Activated B cell treated with CpG ODN at 0.5 μM for 24 hours (primary cell): ENCODE data around the gene TNNI3K. TPM values are rescaled to one million over a fixed set of nuclear protein-coding genes. Genes with fewer than 3 reads are reported as not detected.

Source experiments
- ATAC-seq: fragments of 200-7000 bp; cut with Tn5 transposase; one replicate; pipeline ENCODE4 v1.10.0; 2021; ENCODE audit warnings: low read depth, mild to moderate bottlenecking, moderate library complexity
- CTCF ChIA-PET: fragments of 350-600 bp; sonication (Branson Sonifier 250); formaldehyde crosslinking; loops from one replicate; lab custom pipeline; 2021; ENCODE audit warnings: antibody characterized with exemption; lab: Charles Lee
- POLR2A ChIA-PET: fragments of 350-600 bp; sonication (Branson Sonifier 250); formaldehyde crosslinking; loops from one replicate; lab custom pipeline; 2021; ENCODE audit warnings: antibody characterized with exemption; lab: Charles Lee
- DNase-seq: peaks from one replicate; pipeline ENCODE4 v3.0.0; 2022
- H3K27ac Mint-ChIP-seq: one replicate; pipeline ENCODE4 v1.8.0; 2020; ENCODE audit warnings: mixed read lengths
- H3K27me3 Mint-ChIP-seq: one replicate; pipeline ENCODE4 v1.8.0; 2021; ENCODE audit warnings: mixed read lengths
- H3K36me3 Mint-ChIP-seq: one replicate; pipeline ENCODE4 v1.8.0; 2021; ENCODE audit warnings: low read depth, mixed read lengths
- H3K4me1 Mint-ChIP-seq: one replicate; pipeline ENCODE4 v1.8.0; 2021; ENCODE audit warnings: mixed read lengths
- H3K4me3 Mint-ChIP-seq: one replicate; pipeline ENCODE4 v1.8.0; 2020; ENCODE audit warnings: mild to moderate bottlenecking, mixed read lengths
- H3K9me3 Mint-ChIP-seq: one replicate; pipeline ENCODE4 v1.8.0; 2020; ENCODE audit warnings: mixed read lengths
- CTCF ChIP-seq: fragments of 200-600 bp; IDR thresholded peaks from one replicate; pipeline ENCODE4 v1.8.0; 2022; ENCODE audit warnings: antibody characterized with exemption, mild to moderate bottlenecking
- intact Hi-C: fragments of 100-400 bp; cut with micrococcal nuclease; formaldehyde crosslinking; loops from one replicate; pipeline ENCODE4 v1.15.1; 2024
- total RNA-seq: library from RNA; stranded (reverse); gene quantifications from 2 replicates; pipeline ENCODE4 v1.2.3, GENCODE V29; 2022

Gene TNNI3K
- total RNA-seq, 1 donor from 2014 or later = not detected

GRCh38 chr1:74425676-74426075, 190.5 kb downstream of the TNNI3K start:
- H3K4me3 Mint-ChIP-seq = no peak overlapping the region
- DNase-seq = no peak
- H3K27me3 Mint-ChIP-seq = no peaks in the 10 kb centered on the region
- H3K4me1 Mint-ChIP-seq = no peaks in the 10 kb centered on the region
- H3K36me3 Mint-ChIP-seq = no peaks in the 10 kb centered on the region
- no peak overlapping the region for H3K27ac Mint-ChIP-seq
- H3K9me3 Mint-ChIP-seq = no peaks in the 10 kb centered on the region
- intact Hi-C loops = no loop called here
- no peak for TF ChIP-seq CTCF
- ATAC-seq = no peak
- CTCF ChIA-PET = no interaction called here
- POLR2A ChIA-PET = no interaction called here

- POLR2A ChIA-PET = no interaction called here
- CTCF ChIA-PET = no interaction called here
- intact Hi-C loops = no loop called here
- H3K36me3 Mint-ChIP-seq = no peaks in the 10 kb centered on the region
- no peak overlapping the region for H3K27ac Mint-ChIP-seq
- TF ChIP-seq CTCF = no peak
- ATAC-seq = no peak
- no peaks in the 10 kb centered on the region for H3K27me3 Mint-ChIP-seq
- DNase-seq = no peak
- no peaks in the 10 kb centered on the region for H3K9me3 Mint-ChIP-seq
- H3K4me3 Mint-ChIP-seq = no peak overlapping the region
- no peaks in the 10 kb centered on the region for H3K4me1 Mint-ChIP-seq
Measured at GRCh38 chr1:74426208-74426937, 191.2 kb downstream of the TNNI3K start.

GRCh38 chr1:74427681-74428080, 192.5 kb downstream of the TNNI3K start:
- no peaks in the 10 kb centered on the region for H3K36me3 Mint-ChIP-seq
- no peaks in the 10 kb centered on the region for H3K27me3 Mint-ChIP-seq
- intact Hi-C loops = no loop called here
- ATAC-seq = no peak
- ChIA-PET CTCF (no interaction called here), POLR2A (no interaction called here)
- no peaks in the 10 kb centered on the region for H3K4me1 Mint-ChIP-seq
- H3K9me3 Mint-ChIP-seq = no peaks in the 10 kb centered on the region
- no peak for DNase-seq
- no peak for TF ChIP-seq CTCF
- no peak overlapping the region for H3K4me3 Mint-ChIP-seq
- no peak overlapping the region for H3K27ac Mint-ChIP-seq

- CTCF ChIA-PET = no interaction called here
- POLR2A ChIA-PET = no interaction called here
- TF ChIP-seq CTCF = no peak
- Mint-ChIP-seq H3K4me1 (no peaks in the 10 kb centered on the region), H3K36me3 (no peaks in the 10 kb centered on the region), H3K27me3 (no peaks in the 10 kb centered on the region), H3K4me3 (no peak overlapping the region), H3K9me3 (no peaks in the 10 kb centered on the region), H3K27ac (no peak overlapping the region)
- intact Hi-C loops = no loop called here
- no peak for DNase-seq
- ATAC-seq = no peak
Measured at GRCh38 chr1:74429580-74429979, 194.4 kb downstream of the TNNI3K start.

- no peaks in the 10 kb centered on the region for H3K4me1 Mint-ChIP-seq
- DNase-seq (no peak), ATAC-seq (no peak)
- H3K36me3 Mint-ChIP-seq = no peaks in the 10 kb centered on the region
- no peaks in the 10 kb centered on the region for H3K9me3 Mint-ChIP-seq
- no peaks in the 10 kb centered on the region for H3K27me3 Mint-ChIP-seq
- no peak overlapping the region for H3K4me3 Mint-ChIP-seq
- H3K27ac Mint-ChIP-seq = no peak overlapping the region
- ChIA-PET POLR2A (interaction anchor here (0.5 kb wide), 1 partner anchor 585 kb away, joined by 5 read pairs; no protein-coding TSS in a partner anchor), CTCF (no interaction called here)
- intact Hi-C loops = no loop called here
- no peak for TF ChIP-seq CTCF
Measured at GRCh38 chr1:74430342-74430934, 195.3 kb downstream of the TNNI3K start.
